ENCODE measurements around the gene FHL2.

GRCh38 chr2:105406221-105406620 lies 7.4 kb upstream of the FHL2 start:
- TF ChIP-seq, protein P1, sequence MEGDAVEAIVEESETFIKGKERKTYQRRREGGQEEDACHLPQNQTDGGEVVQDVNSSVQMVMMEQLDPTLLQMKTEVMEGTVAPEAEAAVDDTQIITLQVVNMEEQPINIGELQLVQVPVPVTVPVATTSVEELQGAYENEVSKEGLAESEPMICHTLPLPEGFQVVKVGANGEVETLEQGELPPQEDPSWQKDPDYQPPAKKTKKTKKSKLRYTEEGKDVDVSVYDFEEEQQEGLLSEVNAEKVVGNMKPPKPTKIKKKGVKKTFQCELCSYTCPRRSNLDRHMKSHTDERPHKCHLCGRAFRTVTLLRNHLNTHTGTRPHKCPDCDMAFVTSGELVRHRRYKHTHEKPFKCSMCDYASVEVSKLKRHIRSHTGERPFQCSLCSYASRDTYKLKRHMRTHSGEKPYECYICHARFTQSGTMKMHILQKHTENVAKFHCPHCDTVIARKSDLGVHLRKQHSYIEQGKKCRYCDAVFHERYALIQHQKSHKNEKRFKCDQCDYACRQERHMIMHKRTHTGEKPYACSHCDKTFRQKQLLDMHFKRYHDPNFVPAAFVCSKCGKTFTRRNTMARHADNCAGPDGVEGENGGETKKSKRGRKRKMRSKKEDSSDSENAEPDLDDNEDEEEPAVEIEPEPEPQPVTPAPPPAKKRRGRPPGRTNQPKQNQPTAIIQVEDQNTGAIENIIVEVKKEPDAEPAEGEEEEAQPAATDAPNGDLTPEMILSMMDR (IDR thresholded peaks at IDR 0.05 in 4 of 5, conservative IDR thresholded peaks at IDR 0.05 in 1 of 5), result no peak
- no peak for TF ChIP-seq POLR2A (IDR thresholded peaks at IDR 0.05)

Measured in gastrocnemius medialis (tissue), 4 donors.